HFFc6 (cell line): ENCODE results near the gene SAAL1. TPM values are rescaled to one million over a fixed set of nuclear protein-coding genes. Genes with fewer than 3 reads are reported as not detected.
A peak's percentile ranks its signal among the peaks of the same experiment; 100 is the strongest.

Source experiments
- DNase-seq: peaks from one replicate; pipeline ENCODE4 v3.0.0-alpha.2; 2018
- H3K27ac Mint-ChIP-seq: 2 replicates; pipeline ENCODE4 v1.8.0; 2020; ENCODE audit warnings: mild to moderate bottlenecking, mixed read lengths
- H3K27me3 Mint-ChIP-seq: 2 replicates; pipeline ENCODE4 v1.8.0; 2021; ENCODE audit warnings: mild to moderate bottlenecking, moderate library complexity, mixed read lengths; ENCODE audit not compliant: insufficient read depth
- H3K36me3 Mint-ChIP-seq: 2 replicates; pipeline ENCODE4 v1.8.0; 2021; ENCODE audit warnings: low read depth, mixed read lengths
- H3K4me1 Mint-ChIP-seq: 2 replicates; pipeline ENCODE4 v1.8.0; 2020; ENCODE audit warnings: low read depth, mixed read lengths
- H3K4me3 Mint-ChIP-seq: 2 replicates; pipeline ENCODE4 v1.8.0; 2020; ENCODE audit warnings: mild to moderate bottlenecking, moderate library complexity, mixed read lengths
- H3K9me3 Mint-ChIP-seq: 2 replicates; pipeline ENCODE4 v1.8.0; 2020; ENCODE audit warnings: mild to moderate bottlenecking, mixed read lengths
- long read RNA-seq: library from polyadenylated mRNA; unstranded; transcript quantifications from one replicate; pipeline ENCODE4 v2.0.0, GENCODE V29; 2019
- total RNA-seq, 6 experiments: library from RNA; stranded (reverse); fragmentation: NEBNext Ultra II Directional; extraction: Animal tissue kit (Norgen Biotek cat#: 25700); gene quantifications; 2 replicates in 1 of 6; 3 replicates in 5 of 6; pipeline ENCODE4 v1.2.3, GENCODE V29; 2021
- TF ChIP-seq, protein P1 (sequence below): fragments of 200-600 bp; sonication (generic); IDR thresholded peaks from 2 replicates; pipeline ENCODE4 v1.5.0; 2021; ENCODE audit warnings: antibody characterized with exemption, mild to moderate bottlenecking

Gene SAAL1, protein sequence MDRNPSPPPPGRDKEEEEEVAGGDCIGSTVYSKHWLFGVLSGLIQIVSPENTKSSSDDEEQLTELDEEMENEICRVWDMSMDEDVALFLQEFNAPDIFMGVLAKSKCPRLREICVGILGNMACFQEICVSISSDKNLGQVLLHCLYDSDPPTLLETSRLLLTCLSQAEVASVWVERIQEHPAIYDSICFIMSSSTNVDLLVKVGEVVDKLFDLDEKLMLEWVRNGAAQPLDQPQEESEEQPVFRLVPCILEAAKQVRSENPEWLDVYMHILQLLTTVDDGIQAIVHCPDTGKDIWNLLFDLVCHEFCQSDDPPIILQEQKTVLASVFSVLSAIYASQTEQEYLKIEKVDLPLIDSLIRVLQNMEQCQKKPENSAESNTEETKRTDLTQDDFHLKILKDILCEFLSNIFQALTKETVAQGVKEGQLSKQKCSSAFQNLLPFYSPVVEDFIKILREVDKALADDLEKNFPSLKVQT
- 10 to 100 TPM; 10.3 to 16.6 (median 15.3) TPM for total RNA-seq
- long read RNA-seq, transcript SAAL1-202 (12 exons, 1,582 nt): major isoform, 6 of 10 reads
- long read RNA-seq, partial matches to known transcripts: 1 of 10 reads
- long read RNA-seq, other reads (novel, unspliced or antisense): 2 of 10 reads

DNA sequence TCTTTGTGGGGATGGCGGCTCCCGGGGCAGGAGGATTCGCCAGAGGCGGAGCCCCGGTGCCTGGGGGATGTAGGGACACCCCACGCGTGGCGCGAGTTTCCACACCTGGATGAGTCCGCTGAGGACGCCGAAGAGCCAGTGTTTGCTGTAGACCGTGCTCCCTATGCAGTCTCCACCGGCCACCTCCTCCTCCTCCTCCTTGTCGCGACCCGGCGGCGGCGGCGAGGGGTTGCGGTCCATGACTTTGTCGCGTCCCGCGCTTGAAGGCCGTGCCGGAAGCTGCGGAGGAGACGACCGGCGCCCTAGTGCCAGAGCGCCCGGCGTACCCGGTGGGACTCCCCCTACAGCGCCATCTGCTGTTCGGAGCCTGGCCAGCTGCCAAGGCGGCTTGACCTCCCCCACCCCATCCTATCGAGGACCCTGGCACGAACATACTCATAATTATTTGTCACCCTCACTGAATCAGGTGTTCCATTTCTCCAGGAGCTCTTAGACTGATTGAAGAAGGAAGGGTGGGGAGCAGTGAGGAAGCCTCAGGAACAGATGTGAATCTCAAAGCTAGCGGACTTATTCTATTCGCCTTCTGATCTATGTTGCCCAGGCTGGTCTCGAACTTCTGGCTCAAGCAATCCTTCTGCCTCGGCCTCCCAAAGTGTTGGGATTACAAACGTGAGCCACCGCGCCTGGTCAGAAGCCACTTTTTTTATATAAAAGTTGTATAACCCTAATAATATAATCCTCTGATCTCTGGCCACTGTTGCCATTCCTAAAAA lies at the start of gene SAAL1:
SAAL1 (minus strand) TSS at position 281 of the 773 bp plus-strand sequence; CDS start at position 240, 41 bp downstream.
- Mint-ChIP-seq H3K36me3 (peaks cover 10% of the 10 kb centered on the region; the same call in 1 of the 2 replicates), H3K4me1 (peaks cover 25% of the 10 kb centered on the region), H3K9me3 (no peaks in the 10 kb centered on the region), H3K4me3 (peak within 1 kb of the TSS; percentile 96), H3K27ac (peak within 1 kb of the TSS; percentile 81), H3K27me3 (no peaks in the 10 kb centered on the region; the same call in 1 of the 2 replicates)
- TF ChIP-seq, protein P1, sequence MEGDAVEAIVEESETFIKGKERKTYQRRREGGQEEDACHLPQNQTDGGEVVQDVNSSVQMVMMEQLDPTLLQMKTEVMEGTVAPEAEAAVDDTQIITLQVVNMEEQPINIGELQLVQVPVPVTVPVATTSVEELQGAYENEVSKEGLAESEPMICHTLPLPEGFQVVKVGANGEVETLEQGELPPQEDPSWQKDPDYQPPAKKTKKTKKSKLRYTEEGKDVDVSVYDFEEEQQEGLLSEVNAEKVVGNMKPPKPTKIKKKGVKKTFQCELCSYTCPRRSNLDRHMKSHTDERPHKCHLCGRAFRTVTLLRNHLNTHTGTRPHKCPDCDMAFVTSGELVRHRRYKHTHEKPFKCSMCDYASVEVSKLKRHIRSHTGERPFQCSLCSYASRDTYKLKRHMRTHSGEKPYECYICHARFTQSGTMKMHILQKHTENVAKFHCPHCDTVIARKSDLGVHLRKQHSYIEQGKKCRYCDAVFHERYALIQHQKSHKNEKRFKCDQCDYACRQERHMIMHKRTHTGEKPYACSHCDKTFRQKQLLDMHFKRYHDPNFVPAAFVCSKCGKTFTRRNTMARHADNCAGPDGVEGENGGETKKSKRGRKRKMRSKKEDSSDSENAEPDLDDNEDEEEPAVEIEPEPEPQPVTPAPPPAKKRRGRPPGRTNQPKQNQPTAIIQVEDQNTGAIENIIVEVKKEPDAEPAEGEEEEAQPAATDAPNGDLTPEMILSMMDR: peak; percentile 83
- peak; percentile 53 for DNase-seq

DNA sequence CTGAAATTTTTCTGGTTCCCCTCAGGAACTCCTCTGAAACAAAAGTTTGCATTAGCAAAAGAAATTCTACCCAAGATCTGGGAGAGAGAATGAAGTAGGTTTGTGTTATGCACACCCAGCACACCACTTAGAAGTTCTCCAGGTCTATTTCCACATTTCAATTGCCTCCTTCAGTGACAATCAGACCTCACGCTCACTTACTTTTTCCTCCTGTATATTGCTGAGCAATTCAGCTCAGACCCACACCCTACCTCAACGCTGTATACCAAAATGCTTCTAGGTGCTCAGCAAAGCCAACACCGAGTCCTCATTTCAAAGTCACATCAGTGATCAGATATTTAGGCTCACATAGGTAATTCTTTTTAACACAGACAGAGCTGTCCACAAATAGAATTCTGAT lies 45.7 kb upstream of the SAAL1 start:
- TF ChIP-seq, protein P1: no peak

DNA sequence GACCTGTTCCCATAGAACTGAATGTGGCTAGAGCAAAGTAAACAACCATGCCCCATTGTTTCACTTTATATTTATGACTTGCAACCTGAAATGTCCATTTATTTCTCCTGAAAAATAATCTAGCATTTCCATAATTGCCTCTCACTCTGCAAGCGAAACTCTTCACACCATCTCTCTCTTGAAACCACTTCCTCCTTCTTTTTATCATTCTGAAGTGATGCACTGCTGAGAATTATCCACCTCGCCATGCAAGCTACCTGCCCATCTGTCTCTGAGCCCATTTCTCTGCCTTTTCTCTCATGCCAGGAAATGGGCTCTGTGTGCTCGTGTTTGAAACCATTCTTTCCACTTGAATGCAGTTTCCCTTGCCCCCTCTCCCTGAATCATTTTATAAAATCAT lies 40.0 kb upstream of the SAAL1 start:
- no peak overlapping the region for H3K4me3 Mint-ChIP-seq
- no peak for DNase-seq
- no peaks in the 10 kb centered on the region for H3K9me3 Mint-ChIP-seq
- no peaks in the 10 kb centered on the region for H3K36me3 Mint-ChIP-seq
- no peak overlapping the region for H3K27ac Mint-ChIP-seq
- peaks cover 6% of the 10 kb centered on the region for H3K27me3 Mint-ChIP-seq
- TF ChIP-seq, protein P1: no peak
- peaks cover 13% of the 10 kb centered on the region for H3K4me1 Mint-ChIP-seq

More for the DNA sequence above, 45.7 kb upstream of the SAAL1 start:
- no peaks in the 10 kb centered on the region for H3K4me1 Mint-ChIP-seq
- peaks cover 6% of the 10 kb centered on the region for H3K27me3 Mint-ChIP-seq
- H3K4me3 Mint-ChIP-seq: no peak overlapping the region
- no peak overlapping the region for H3K27ac Mint-ChIP-seq
- H3K9me3 Mint-ChIP-seq: no peaks in the 10 kb centered on the region
- DNase-seq: no peak
- H3K36me3 Mint-ChIP-seq: no peaks in the 10 kb centered on the region

DNA sequence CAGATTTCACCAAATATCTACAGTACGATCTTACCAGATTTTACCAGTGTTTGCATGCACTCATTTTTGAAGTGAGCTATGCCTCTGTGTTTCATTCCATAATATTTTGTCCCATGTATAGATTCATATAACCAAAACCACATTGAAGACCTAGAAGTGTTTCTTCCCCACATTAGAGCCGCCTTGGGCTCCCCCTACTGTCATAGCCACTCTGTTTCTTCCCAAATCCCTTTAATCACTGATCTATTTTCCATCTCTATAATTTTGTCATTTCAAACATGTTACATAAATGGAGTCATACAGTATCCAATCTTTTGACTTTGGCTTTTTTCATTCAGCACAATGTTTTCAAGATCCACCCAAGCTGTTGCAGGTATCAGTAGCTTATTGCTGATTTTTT lies 39.1 kb upstream of the SAAL1 start:
- Mint-ChIP-seq H3K4me3 (no peak overlapping the region), H3K27ac (no peak overlapping the region), H3K27me3 (peaks cover 4% of the 10 kb centered on the region; the same call in 1 of the 2 replicates), H3K4me1 (peaks cover 13% of the 10 kb centered on the region), H3K36me3 (no peaks in the 10 kb centered on the region), H3K9me3 (no peaks in the 10 kb centered on the region)
- TF ChIP-seq, protein P1: peak; percentile 41
- no peak for DNase-seq

DNA sequence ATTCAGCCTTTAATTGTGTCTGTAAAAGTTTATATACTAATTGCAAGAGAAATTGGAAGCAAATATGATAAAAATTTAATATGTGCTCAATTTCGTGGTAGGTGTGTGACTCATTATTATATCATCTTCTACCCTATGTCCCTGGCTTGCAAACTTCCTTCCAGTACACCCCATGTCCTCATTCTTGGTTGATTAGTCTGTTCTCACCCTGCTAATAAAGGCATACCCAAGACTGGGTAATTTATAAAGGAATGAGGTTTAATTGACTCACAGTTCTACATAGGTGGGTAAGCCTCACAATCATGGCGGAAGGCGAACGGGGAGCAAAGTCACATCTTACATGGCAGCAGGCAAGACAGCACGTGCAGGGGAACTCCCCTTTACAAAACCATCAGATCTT lies 38.4 kb upstream of the SAAL1 start:
- Mint-ChIP-seq H3K36me3 (no peaks in the 10 kb centered on the region), H3K4me3 (no peak overlapping the region), H3K27me3 (peaks cover 4% of the 10 kb centered on the region; the same call in 1 of the 2 replicates), H3K9me3 (no peaks in the 10 kb centered on the region), H3K27ac (no peak overlapping the region), H3K4me1 (peaks cover 13% of the 10 kb centered on the region)
- DNase-seq: no peak
- TF ChIP-seq, protein P1: no peak
